ENCODE measurements around the gene KCNN2. TPM values are rescaled to one million over a fixed set of nuclear protein-coding genes. Genes with fewer than 3 reads are reported as not detected.

KCNN2 gene
- total and polyA plus RNA-seq, 2 of the 8 experiments (the other 6 are each of a cell fraction or from before 2014, with no cell fraction given), result 13.1 to 18.6 TPM

DNA sequence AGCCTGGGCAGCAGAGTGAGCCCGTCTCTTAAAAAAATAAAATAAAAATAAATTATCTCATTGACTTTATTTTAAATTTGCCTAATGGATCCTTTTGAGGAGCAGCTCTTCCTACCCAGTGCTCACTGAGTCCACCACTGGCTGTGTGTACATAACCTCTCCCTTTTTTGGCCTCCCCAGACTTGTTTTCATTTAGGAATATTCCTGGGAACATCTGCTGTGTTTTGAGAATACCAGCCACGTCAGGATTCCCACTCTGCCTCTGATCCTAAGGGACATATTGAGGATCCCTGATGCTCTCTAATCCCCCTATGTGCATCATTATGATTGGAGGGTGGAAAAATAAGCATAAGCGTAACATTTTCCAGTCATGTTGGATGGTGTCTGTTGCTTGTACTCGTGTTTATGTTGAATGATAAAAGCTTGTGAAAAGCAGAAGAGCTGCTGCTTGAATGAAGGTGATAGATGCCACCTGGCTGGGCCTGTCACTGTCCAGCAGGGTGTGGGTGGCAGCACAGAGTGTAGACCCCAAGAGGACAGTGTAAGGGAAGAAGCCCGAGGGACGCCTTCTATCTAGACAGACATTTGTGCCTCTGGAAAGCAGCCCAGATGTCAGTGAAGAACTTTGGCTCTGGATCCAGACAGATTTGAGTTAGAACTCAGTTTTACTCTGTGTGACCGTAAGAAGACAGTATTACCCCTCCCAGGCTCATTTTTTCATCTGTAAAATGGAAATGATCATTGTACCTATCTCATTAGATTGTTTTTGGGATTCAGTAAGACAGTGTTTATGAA is 15.4 kb downstream of the KCNN2 start (continued):
- TF ChIP-seq BCL11A (IDR thresholded peaks at IDR 0.05; ENCODE audit: low read depth in 2 of 2, low read length in 2 of 2) (no peak), TBP (IDR thresholded peaks at IDR 0.05; ENCODE audit: low read depth, low read length) (no peak), CEBPB (IDR thresholded peaks at IDR 0.05; ENCODE audit: low read depth, low read length) (no peak), TAF1 (IDR thresholded peaks at IDR 0.05; ENCODE audit: low read depth, low read length) (no peak)
